ENCODE data around the gene SCN7A. TPM values are rescaled to one million over a fixed set of nuclear protein-coding genes. Genes with fewer than 3 reads are reported as not detected.
"Not testable (repeated sequence)": the region's sequence is repeated elsewhere in the genome, so short reads cannot be mapped to it uniquely, and the experiment has no call there.

SCN7A gene
- total RNA-seq, 1 experiment from 2014 or later, result not detected

GRCh38 chr2:166411473-166412230, 82.4 kb downstream of the SCN7A start:
- H3K4me3 Mint-ChIP-seq (ENCODE audit: unreplicated experiment), result no peak overlapping the region
- no peak for TF ChIP-seq CTCF (IDR thresholded peaks at IDR 0.05; ENCODE audit: unreplicated experiment)
- intact Hi-C loops (cut with micrococcal nuclease), result loop anchor here (5.0 kb wide), 1 partner anchor 34 kb away; the partner anchor contains the start of gene SCN9A
- ChIA-PET POLR2A (interaction anchor here (1.4 kb wide), 1 partner anchor 458 kb away, joined by 3 read pairs; the partner anchor contains the start of gene TTC21B), CTCF (interaction anchor here (0.7 to 1.1 kb wide), 4 partner anchors 26 to 1749 kb away, joined by 3 to 5 read pairs (median 4); no protein-coding TSS in a partner anchor)
- H3K4me1 Mint-ChIP-seq (ENCODE audit: insufficient read depth, unreplicated experiment), result peaks cover 13% of the 10 kb centered on the region
- H3K36me3 Mint-ChIP-seq (ENCODE audit: insufficient read depth, unreplicated experiment), result no peaks in the 10 kb centered on the region
- no peak for DNase-seq (ENCODE audit: unreplicated experiment)
- BruUV-seq (replicated peaks), result TSS peak; percentile 91
- no peaks in the 10 kb centered on the region for H3K27me3 Mint-ChIP-seq (ENCODE audit: insufficient read depth, unreplicated experiment)
- H3K9me3 Mint-ChIP-seq (ENCODE audit: unreplicated experiment), result no peaks in the 10 kb centered on the region
- H3K27ac Mint-ChIP-seq (ENCODE audit: low read depth, unreplicated experiment), result peak overlapping the region; percentile 74

GRCh38 chr2:166410828-166411472, 83.1 kb downstream of the SCN7A start:
- TF ChIP-seq CTCF (IDR thresholded peaks at IDR 0.05; ENCODE audit: unreplicated experiment), result no peak
- Mint-ChIP-seq H3K36me3 (ENCODE audit: insufficient read depth, unreplicated experiment) (no peaks in the 10 kb centered on the region), H3K9me3 (ENCODE audit: unreplicated experiment) (no peaks in the 10 kb centered on the region), H3K27me3 (ENCODE audit: insufficient read depth, unreplicated experiment) (no peaks in the 10 kb centered on the region), H3K4me3 (ENCODE audit: unreplicated experiment) (no peak overlapping the region), H3K4me1 (ENCODE audit: insufficient read depth, unreplicated experiment) (peaks cover 19% of the 10 kb centered on the region), H3K27ac (ENCODE audit: low read depth, unreplicated experiment) (peak overlapping the region; percentile 74)
- peak; percentile 78 for DNase-seq (ENCODE audit: unreplicated experiment)
- intact Hi-C loops (cut with micrococcal nuclease), result loop anchor here (5.0 kb wide), 1 partner anchor 34 kb away; the partner anchor contains the start of gene SCN9A
- CTCF ChIA-PET, result interaction anchor here (0.7 to 1.1 kb wide), 4 partner anchors 26 to 1750 kb away, joined by 3 to 5 read pairs (median 4); no protein-coding TSS in a partner anchor
- BruUV-seq (replicated peaks), result TSS peak; percentile 96
- POLR2A ChIA-PET, result interaction anchor here (1.4 kb wide), 1 partner anchor 458 kb away, joined by 3 read pairs; the partner anchor contains the start of gene TTC21B

GRCh38 chr2:166407746-166408145, 86.3 kb downstream of the SCN7A start:
- DNase-seq (ENCODE audit: unreplicated experiment); BruUV-seq (replicated peaks); H3K9me3 Mint-ChIP-seq (ENCODE audit: unreplicated experiment); H3K36me3 Mint-ChIP-seq (ENCODE audit: insufficient read depth, unreplicated experiment); intact Hi-C loops (cut with micrococcal nuclease); H3K27me3 Mint-ChIP-seq (ENCODE audit: insufficient read depth, unreplicated experiment); POLR2A ChIA-PET; H3K4me3 Mint-ChIP-seq (ENCODE audit: unreplicated experiment); H3K27ac Mint-ChIP-seq (ENCODE audit: low read depth, unreplicated experiment): not testable (repeated sequence)
- CTCF ChIA-PET, result interaction anchor here (0.9 kb wide), 1 partner anchor 17 kb away, joined by 3 read pairs; no protein-coding TSS in a partner anchor
- H3K4me1 Mint-ChIP-seq (ENCODE audit: insufficient read depth, unreplicated experiment), result peaks cover 19% of the 10 kb centered on the region

GRCh38 chr2:166406374-166406773, 87.7 kb downstream of the SCN7A start:
- Mint-ChIP-seq H3K4me1 (ENCODE audit: insufficient read depth, unreplicated experiment) (peaks cover 12% of the 10 kb centered on the region), H3K27ac (ENCODE audit: low read depth, unreplicated experiment) (no peak overlapping the region), H3K9me3 (ENCODE audit: unreplicated experiment) (no peaks in the 10 kb centered on the region), H3K36me3 (ENCODE audit: insufficient read depth, unreplicated experiment) (no peaks in the 10 kb centered on the region), H3K4me3 (ENCODE audit: unreplicated experiment) (no peak overlapping the region), H3K27me3 (ENCODE audit: insufficient read depth, unreplicated experiment) (no peaks in the 10 kb centered on the region)
- ChIA-PET POLR2A (no interaction called here), CTCF (interaction anchor here (0.6 to 2.0 kb wide), 3 partner anchors 22 to 1712 kb away, joined by 3 to 10 read pairs (median 3); no protein-coding TSS in a partner anchor)
- peak; percentile 50 for DNase-seq (ENCODE audit: unreplicated experiment)
- intact Hi-C loops (cut with micrococcal nuclease), result no loop called here
- BruUV-seq (replicated peaks), result no TSS peak
- no peak for TF ChIP-seq CTCF (IDR thresholded peaks at IDR 0.05; ENCODE audit: unreplicated experiment)
